ENCODE data around the gene LINGO1.

- TF ChIP-seq CTCF (IDR thresholded peaks at IDR 0.05) (no peak), POLR2A (IDR thresholded peaks at IDR 0.05) (no peak)
Observed at GRCh38 chr15:77637851-77638692, 5.4 kb upstream of the LINGO1 start.
